Glomerular visceral epithelial cell (primary cell): ENCODE results near the gene CBFA2T2.
"Not testable (repeated sequence)": the region's sequence is repeated elsewhere in the genome, so short reads cannot be mapped to it uniquely, and the experiment has no call there.

ENCODE experiments used
- DNase-seq: peaks from one replicate; pipeline ENCODE4 v3.0.0-alpha.2; 2016; ENCODE audit errors: extremely low spot score

The CBFA2T2 gene

DNA sequence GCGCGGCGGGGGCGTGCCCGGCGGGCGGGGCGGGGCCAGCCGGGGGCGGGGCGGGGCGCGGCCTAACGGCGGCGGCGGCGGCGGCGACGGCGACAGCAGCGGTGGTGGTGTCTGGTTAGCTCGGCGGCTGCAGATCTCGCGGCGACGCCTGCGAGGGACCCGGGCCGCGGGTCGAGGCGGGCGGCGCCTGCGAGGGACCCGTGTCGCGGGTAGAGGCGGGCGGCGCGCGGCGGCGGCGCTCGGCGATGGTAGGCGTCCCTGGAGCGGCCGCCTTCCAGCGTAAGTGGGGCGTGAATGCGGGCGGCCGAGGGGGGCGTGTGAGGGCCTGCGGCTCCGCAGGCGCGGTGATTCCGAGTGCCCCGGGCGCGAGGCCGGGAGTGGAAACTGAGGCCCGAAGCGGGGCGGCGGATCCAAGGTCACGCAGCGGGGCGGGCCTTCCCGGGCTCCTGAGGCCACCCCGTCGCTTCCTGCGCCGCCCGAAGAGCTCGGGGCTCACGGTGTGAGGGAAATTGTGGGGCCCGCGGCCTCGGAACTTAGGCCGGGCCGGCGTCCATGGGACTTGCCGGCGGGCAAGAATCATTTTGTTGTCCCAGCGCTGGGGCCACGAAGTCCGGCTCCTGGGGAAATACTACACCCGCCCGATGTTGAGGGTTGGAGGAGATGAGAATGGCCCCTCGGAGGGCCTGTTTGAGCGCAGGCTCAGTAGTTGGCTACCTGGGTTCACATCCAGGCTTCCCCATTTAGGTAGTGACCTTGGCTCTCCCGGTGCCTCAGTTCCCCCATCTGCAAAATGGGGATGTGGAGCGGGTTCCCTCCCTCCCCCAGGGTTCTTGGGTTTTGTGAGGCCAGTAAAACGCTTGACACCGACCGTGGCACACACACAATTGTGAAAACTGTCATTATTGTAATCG, at the start of gene CBFA2T2:
TSS of gene CBFA2T2 (plus strand) at position 74 of the 911 bp plus-strand sequence. CDS start at position 246, 172 bp downstream.
- no peak for DNase-seq

DNA sequence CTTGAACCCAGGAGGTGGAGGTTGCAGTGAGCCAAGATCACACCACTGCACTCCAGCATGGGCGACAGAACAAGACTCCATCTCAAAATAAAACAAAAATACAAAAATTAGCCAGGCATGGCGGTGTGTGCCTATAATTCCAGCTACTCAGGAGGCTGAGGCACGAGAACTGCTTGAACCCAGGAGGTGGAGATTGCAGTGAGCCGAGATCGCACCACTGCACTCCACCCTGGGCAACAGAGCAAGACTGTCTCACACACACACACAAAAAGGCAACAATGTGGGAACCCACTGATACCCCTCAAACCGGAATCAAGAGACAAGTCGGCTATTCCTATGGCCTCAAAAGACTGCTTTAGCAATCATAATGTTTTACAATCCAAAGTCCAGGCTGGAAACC, 49.3 kb upstream of the CBFA2T2 start:
- not testable (repeated sequence) for DNase-seq

DNA sequence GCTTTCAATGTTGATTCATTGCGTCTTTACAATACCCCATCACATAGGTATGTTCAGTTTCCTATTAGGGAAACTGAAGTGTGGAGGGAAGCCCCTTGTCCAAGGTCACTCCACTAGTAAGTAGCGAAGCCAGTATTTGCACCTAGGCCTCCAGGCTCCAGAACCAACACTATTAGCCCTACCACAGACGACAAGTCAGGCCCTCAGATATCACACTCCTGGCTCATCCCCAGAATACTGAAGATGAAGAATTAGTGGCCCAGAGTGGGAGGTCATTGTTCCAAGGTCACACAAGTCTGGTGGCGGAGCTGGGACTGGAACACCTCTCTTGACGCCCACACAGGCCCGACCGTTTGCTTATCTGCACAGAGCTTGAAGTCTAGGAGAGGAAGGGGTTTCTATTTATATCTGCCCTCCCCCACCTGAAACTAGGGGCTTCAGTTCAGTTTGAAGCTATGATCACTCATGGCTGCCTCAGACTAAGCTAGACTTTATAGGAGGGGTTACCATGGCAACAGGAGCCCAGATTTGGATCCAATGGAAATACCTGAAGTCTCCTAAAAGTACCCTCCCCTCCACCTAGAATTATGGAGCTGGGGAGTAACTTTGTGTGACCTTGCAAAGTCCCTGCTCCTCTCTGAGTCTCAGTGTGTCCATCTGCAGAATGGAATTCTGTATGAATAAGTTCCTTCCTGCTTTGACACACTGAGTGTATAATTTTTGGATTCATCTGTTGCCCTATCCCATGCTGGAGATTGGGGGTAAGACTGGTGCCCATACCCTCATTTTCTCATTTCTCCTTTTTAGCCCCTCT, 48.5 kb upstream of the CBFA2T2 start:
- DNase-seq = no peak

DNA sequence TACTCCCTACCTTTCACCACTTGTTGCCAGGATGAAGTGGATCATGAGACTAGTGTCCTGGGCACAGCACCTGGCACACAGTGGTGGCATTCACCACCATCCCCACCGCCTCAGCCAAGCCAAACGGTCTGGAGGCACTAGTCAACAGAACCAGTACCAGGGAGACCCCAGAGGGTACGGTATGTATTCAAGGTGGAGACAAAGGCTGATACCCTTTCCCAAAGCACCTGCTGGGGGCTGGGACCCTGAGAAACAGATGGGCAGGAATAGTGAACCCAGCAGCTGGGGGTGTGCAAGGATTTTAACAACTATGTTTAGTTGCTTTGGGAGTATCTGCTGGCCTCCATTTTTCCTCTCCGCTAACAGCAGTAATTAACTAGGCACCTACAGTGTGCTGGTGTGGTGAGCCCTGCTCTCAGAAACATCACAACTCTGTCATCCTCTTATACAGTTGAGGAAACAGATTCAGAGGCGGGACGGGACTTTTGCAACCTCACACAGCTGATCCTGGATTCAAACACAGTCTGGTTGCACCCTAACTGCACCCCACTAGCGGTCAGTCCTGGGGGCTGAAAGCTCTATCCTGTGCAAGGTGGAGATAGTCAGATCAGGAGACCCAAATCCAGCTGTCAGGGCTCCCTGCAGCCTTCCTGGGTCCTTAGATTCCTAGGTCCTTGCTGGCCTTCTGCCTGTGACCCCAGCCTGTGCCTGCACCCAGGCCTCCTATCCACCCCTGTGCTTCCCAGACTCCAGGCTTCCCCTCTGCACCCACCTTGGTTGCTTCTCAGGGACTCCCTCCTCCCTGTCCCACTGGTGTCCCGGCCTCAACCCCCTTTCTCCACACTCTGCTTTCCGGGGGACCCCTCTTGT, 47.5 kb upstream of the CBFA2T2 start:
- no peak for DNase-seq

DNA sequence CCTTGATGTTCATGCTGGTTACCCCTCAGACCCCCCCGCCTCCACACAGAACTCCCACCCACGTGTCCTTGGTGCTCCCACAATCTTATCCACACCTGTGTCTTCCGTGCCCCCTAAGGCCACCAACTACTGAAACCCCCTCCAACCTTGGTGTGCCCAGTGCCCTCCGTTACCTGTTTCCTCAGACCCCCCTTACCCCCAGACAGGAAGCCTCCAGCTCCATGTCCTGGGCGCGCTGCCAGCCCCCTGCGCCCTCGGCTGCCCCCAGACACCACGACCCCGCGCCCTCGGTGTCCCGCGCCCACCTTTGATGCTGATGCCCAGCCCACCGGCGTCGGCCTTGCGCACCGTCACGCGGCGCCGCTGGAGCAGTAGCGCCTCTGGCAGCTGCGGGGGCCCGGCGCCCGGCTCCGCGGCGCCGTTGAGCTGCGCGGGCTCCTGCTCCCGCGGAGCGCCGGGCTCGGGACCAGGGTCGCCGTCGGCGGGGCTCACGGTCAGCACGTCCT, 46.8 kb upstream of the CBFA2T2 start:
- no peak for DNase-seq

DNA sequence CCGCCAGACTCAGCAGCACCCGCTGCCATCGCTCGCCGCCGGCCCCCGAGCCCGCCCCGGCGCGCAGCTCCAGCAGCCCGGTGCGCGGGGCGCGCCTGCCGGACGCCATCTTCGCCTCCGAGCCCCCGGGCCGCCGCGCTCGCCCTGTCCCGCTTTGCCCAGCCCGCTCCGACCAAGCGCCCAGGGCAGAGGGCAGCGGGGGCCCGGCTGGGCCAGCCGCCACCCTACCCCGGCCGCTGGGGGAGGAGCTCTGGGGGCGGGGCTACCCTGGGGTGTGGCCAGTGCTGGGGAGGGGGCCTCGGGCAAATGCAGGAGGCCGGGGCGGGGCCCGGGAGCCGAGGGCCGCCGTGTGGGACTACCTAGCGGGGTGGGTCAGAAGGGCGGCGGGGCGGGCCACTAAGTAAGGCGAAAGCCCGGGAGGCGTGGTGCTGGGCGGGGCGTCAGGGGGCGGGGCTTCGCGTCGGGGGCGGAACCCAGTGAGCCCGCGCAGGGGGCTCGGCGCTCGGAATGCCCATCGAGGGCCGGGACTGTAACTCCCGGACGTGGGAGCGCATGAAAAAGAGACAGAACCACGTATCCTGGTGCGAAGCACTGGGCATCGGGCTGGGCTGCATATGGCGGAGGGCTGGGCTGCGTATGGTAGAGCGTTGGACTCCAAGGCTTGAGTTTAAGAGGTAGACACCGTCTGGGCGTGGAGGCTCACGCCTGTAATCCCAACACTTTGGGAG, 46.2 kb upstream of the CBFA2T2 start, which contains the start of gene SNTA1:
TSS of gene SNTA1 (minus strand) at position 252 of the 728 bp plus-strand sequence. CDS start at position 109, 143 bp downstream.
- peak; percentile 96 for DNase-seq

DNA sequence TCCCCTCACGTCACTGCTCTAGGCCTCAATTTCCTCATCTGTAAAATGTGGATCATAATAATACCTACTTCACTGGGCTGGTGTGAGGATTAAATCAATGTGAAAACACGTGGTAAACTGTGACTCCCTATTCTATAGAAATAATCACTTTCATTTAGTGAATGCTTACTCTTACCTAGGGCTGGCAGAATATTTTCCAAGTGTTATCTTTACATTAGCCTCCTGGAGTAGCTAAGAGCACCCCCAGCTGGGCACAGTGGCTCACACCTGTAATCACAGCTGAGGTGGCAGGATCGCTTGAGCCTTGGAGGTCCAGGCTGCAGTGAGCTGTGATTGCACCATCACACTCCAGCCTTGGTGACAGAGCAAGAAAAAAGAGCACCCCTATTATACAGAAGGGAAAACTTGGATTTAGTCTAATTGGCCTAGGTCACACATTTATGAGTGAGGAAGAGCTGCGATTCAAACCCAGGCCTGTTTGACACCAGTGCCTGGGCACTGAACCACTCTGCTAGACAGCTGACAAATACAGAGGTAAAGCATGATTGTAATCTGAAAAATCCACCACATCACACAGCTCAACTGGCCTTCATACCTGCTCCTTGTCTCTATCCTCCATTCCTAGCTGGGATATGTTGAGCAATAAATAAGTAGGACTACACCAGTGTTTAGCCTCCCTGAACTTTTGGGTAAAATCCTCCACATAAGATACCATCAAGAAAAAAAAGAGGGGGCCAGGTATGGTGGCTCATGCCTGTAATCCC, 44.9 kb upstream of the CBFA2T2 start:
- DNase-seq = peak; percentile 51

DNA sequence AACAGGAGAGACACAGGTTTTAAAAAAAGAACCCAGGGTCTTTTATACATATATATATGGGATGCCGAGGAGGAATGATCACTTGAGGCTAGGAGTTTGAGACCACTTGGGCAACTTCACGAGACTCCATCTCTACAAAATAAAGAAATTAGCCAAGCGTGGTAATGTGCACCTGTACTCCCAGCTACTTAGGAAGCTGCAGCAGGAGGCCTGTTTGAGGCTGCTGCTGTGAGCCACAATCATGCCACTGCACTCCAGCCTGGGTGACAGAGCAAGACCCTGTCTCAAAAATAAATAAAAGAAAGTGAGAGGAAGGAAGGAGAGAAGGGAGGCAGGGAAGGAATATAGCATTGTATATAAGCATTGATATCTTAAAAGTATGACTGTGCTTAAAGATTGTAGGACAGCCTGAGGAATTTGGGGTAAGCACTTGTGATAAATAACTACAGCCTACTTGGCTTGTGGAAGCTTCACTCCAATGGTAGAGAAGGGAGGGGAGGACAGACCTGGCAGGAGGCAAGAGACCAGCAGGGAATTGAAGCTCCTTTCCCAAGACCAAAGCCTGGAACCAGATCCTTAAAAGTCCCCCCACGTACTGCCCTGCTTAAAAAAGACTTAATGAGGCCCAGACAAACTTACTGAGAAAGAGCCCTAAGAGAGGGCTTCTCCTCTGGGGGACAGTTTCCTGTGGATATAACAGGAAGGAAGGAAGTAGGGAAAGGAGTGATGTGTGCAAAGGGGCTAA, 43.8 kb upstream of the CBFA2T2 start:
- DNase-seq = no peak

GRCh38 chr20:33450867-33451266, 39.0 kb upstream of the CBFA2T2 start:
- DNase-seq = no peak

DNA sequence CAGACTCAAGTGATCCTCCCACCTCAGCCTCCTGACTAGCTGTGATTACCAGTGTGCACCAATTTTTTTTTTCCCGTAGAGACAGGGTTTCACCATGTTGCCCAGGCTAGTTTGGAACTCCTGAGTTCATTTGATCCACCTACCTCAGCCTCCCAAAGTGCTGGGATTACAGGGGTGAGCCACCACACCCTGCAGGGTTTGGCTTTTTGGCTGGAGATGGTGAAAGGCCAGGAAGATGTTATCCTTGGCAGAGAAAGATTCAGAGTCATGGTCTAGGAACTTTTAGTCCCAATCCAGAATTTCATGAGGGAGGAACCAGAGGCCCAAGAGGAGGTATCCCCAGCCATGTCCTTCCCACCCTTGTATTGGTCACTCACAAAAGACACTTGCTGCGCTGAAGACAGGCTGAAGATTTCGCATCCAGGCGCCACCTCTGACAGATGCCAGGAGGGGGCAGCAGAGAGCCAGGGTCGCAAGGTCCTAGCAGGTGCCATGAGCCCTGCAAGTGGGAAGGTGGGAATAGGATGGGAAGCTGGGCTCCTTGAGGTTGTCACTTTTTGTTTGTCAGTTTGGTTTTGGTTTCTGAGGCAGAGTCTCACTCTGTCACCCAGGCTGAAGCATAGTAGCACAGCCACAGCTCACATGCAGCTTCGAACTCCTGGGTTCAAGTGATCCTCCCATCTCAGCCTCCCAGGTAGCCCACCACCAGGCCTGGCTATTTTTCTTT, 32.8 kb upstream of the CBFA2T2 start:
- peak; percentile 87 for DNase-seq

GRCh38 chr20:33459599-33459998, 30.3 kb upstream of the CBFA2T2 start:
- DNase-seq = no peak

DNA sequence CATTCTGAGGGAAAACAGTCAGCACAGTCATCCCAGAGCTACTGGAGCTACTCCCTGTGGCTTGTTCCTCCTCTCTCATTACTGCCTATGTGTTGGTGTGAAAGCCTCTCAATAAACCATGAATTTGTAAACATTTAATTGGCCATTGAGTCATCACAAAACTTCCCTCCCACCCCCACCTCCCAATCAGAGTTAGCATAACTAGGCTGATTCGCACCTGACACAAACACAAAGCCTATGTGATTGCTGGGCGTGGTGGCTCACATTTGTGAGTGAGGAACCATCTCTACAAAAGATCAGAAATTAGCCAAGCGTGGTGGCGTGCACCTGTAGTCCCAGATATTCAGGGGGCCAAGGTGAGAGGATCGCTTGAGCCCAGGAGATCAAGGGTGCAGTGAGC, 29.2 kb upstream of the CBFA2T2 start:
- DNase-seq = no peak

GRCh38 chr20:33463332-33464101, 26.4 kb upstream of the CBFA2T2 start:
- no peak for DNase-seq

DNA sequence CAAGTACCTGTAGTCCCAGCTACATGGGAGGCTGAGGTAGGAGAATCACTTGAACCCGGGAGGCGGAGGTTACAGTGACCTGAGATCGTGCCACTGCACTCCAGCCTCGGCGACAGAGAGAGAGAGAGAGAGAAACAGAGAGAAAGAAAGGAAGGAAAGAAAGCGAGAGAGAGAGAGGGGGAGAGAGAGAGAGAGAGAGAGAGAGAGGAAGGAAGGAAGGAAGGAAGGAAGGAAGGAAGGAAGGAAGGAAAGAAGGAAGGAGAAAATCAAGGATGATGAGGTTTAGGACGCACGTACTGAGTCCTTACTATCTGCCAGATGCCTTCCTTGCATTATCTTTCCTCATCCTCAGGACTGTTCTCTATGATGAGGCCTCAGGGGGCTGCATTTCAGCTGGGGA, 25.1 kb upstream of the CBFA2T2 start:
- DNase-seq = not testable (repeated sequence)

GRCh38 chr20:33465481-33466302, 24.2 kb upstream of the CBFA2T2 start:
- DNase-seq = no peak

- no peak for DNase-seq
Observed at GRCh38 chr20:33466303-33466646, 23.6 kb upstream of the CBFA2T2 start.

- no peak for DNase-seq
Observed at GRCh38 chr20:33470457-33470856, 19.4 kb upstream of the CBFA2T2 start.
